Ascending aorta (tissue), 2 donors: Measurements from ENCODE around the gene RXRA. TPM values are rescaled to one million over a fixed set of nuclear protein-coding genes. Genes with fewer than 3 reads are reported as not detected.

ENCODE experiments used
- DNase-seq, 2 donors: peaks; one replicate each; pipeline ENCODE4 v3.0.0-alpha.2; 2019; ENCODE audit warnings: low spot score in 2 of 2
- H3K27ac ChIP-seq, 2 donors: fragments of 200-600 bp; sonication (generic); one replicate each; pipeline ENCODE4 v1.5.1; 2016 to 2017; ENCODE audit warnings: mild to moderate bottlenecking in 1 of 2
- H3K27me3 ChIP-seq: fragments of 200-600 bp; sonication (generic); one replicate; pipeline ENCODE4 v1.5.1; 2017
- H3K36me3 ChIP-seq, 2 donors: fragments of 200-600 bp; sonication (generic); one replicate each; pipeline ENCODE4 v1.5.1; 2016
- H3K4me1 ChIP-seq, 2 donors: fragments of 200-600 bp; sonication (generic); one replicate each; pipeline ENCODE4 v1.5.1; 2016 to 2017; ENCODE audit warnings: mild to moderate bottlenecking in 1 of 2
- H3K4me3 ChIP-seq, 2 donors: fragments of 200-600 bp; sonication (generic); one replicate each; pipeline ENCODE4 v1.5.1; 2016 to 2017; ENCODE audit warnings: mild to moderate bottlenecking in 1 of 2
- H3K9me3 ChIP-seq, 2 donors: fragments of 200-600 bp; sonication (generic); one replicate each; pipeline ENCODE4 v1.5.1; 2016
- CTCF ChIP-seq, 3 experiments: fragments of 200-600 bp in 2 of 3; fragments of 450-650 bp in 1 of 3; sonication (generic) in 2 of 3; IDR thresholded peaks; one replicate each; pipeline ENCODE4 v1.5.1; 2016 to 2019; ENCODE audit warnings: antibody characterized with exemption in 3 of 3, mild to moderate bottlenecking in 1 of 3, moderate library complexity in 1 of 3
- intact Hi-C: fragments of 100-400 bp; cut with DNase I; formaldehyde crosslinking; loops from one replicate; pipeline ENCODE4 v1.15.1; 2023
- total RNA-seq: library from RNA; depleted of rRNA; stranded (reverse); fragments of >200 nt; gene quantifications from one replicate; pipeline ENCODE4 v1.1.0, GENCODE V29; 2016

RXRA gene
- total RNA-seq, 1 donor from 2014 or later = 64.1 TPM

DNA sequence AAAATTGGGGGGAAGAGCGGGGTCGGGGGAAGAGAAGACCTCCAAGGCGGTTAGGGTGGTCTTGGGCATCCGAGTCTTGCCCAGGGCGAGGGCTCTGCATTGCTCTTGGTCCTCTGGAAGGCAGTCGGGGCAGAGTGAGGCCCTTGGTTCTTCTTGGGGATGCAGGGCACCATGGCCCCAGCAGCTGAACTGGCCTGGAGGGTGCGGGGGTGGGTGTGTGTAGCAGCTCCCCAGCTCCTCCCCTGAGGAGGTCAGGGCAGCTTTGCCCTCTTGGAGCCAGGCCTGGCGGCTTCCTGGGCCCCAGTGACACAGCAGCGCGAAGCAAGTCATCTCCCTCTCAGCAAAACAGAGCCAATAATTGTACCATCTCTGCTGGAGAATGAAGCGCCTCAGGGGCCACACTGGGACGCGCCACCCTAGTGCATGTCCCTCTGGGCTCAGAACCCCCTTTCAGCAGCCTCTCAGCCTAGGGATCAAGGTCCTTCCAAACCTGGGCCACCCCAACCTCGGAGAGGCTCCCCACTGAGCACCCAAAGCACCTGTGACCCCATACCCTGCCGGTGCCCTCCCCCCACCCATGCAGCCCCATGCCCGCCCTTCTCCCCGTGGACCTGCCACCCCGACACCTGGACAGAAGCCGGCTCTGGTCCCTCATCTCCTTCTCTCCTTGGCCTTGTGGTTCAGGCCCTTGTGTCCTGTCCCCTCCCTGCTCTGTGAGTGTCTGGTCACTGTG is 10.4 kb upstream of the RXRA start:
- no peak for TF ChIP-seq CTCF (IDR thresholded peaks at IDR 0.05)
- intact Hi-C loops = no loop called here
- no peak for DNase-seq
- Histone ChIP-seq H3K27ac (no peak overlapping the region), H3K4me3 (no peak overlapping the region), H3K9me3 (peaks cover 0 to 18% of the 10 kb centered on the region in 2 donors), H3K36me3 (no peaks in the 10 kb centered on the region), H3K27me3 (no peaks in the 10 kb centered on the region), H3K4me1 (peaks cover 0 to 11% of the 10 kb centered on the region in 2 donors)

GRCh38 chr9:134316449-134317160 is 9.7 kb upstream of the RXRA start:
- Histone ChIP-seq H3K4me1 (peaks cover 0 to 11% of the 10 kb centered on the region in 2 donors), H3K27me3 (no peaks in the 10 kb centered on the region), H3K9me3 (peaks cover 0 to 15% of the 10 kb centered on the region in 2 donors), H3K36me3 (no peaks in the 10 kb centered on the region), H3K27ac (no peak overlapping the region), H3K4me3 (no peak overlapping the region)
- TF ChIP-seq CTCF (IDR thresholded peaks at IDR 0.05) = no peak
- intact Hi-C loops = no loop called here
- DNase-seq = peak in 1 of 2 donors; percentile 6

GRCh38 chr9:134317400-134317789 is 8.9 kb upstream of the RXRA start:
- no peak for TF ChIP-seq CTCF (IDR thresholded peaks at IDR 0.05)
- intact Hi-C loops = no loop called here
- DNase-seq = no peak

GRCh38 chr9:134317790-134318414 is 8.4 kb upstream of the RXRA start:
- H3K27ac ChIP-seq = no peak overlapping the region
- H3K9me3 ChIP-seq = peaks cover 0 to 3% of the 10 kb centered on the region in 2 donors
- peaks cover 0 to 11% of the 10 kb centered on the region in 2 donors for H3K4me1 ChIP-seq
- intact Hi-C loops = no loop called here
- no peaks in the 10 kb centered on the region for H3K27me3 ChIP-seq
- TF ChIP-seq CTCF (IDR thresholded peaks at IDR 0.05) = no peak
- no peaks in the 10 kb centered on the region for H3K36me3 ChIP-seq
- no peak overlapping the region for H3K4me3 ChIP-seq
- peak in 1 of 2 donors; percentile 4 for DNase-seq

More at GRCh38 chr9:134317400-134317789, 8.9 kb upstream of the RXRA start:
- Histone ChIP-seq H3K4me3 (no peak overlapping the region), H3K27ac (no peak overlapping the region), H3K9me3 (peaks cover 0 to 8% of the 10 kb centered on the region in 2 donors), H3K4me1 (peaks cover 0 to 11% of the 10 kb centered on the region in 2 donors), H3K27me3 (no peaks in the 10 kb centered on the region), H3K36me3 (no peaks in the 10 kb centered on the region)

DNA sequence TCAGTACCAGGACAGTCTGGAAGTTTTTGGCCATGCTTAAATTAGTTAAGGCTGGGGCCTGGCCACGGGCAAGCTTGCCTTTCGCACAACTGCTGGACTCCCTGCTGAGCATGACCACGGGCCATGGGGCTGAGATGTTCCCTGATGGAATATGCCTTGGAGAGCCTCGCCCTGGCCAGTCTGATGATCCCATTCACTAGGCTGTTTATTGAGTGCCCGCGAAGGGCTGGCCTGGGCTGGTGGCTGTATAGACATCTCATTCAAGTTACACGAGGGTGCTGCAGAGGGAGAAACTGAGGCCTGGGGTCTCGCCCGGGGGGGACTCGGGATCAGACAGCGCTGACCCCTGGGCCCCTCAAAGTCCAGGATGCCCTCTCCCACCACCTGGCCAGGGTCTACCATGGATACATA is 7.8 kb upstream of the RXRA start:
- Histone ChIP-seq H3K4me1 (peaks cover 0 to 16% of the 10 kb centered on the region in 2 donors), H3K27ac (no peak overlapping the region), H3K27me3 (no peaks in the 10 kb centered on the region), H3K36me3 (no peaks in the 10 kb centered on the region), H3K9me3 (no peaks in the 10 kb centered on the region), H3K4me3 (no peak overlapping the region)
- intact Hi-C loops = no loop called here
- DNase-seq = peak in 1 of 2 donors; percentile 2
- no peak for TF ChIP-seq CTCF (IDR thresholded peaks at IDR 0.05)
